CD4-positive, alpha-beta T cell treated with Interleukin-1 beta for 1 hour (primary cell): Measurements from ENCODE around the gene ERICH3.

Experiments
- DNase-seq, 2 donors: peaks; one replicate each; pipeline ENCODE4 v3.0.0-alpha.2; 2020 to 2022

ERICH3 gene

DNA sequence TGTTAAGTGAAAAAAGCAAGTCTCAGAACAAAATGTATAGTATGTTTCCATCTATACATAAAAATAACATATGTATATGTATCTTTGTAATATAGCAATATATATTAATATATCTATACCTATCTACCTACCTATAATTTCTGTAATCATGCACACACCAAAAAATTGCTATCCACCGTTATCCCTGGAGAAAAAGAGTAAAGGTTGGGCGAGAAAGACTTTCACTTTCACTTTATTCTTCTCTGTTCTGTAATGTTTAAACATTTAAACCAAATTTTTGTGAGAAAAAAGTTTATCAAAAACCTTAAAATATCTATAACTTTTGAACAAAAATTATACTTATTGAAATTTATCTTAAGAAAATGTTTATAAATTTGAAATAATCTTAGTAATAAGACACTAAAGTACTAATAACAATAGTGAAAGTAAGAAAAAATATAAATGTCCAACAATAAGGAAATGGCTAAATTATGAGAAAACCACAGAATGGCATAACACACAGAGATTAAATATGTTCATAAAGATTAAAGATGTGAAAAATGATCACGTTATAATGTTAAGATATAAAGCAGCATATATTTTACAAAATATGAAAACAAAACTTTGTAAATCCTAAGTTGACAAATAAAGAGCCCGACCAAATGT, 87.2 kb downstream of the ERICH3 start:
- no peak for DNase-seq

DNA sequence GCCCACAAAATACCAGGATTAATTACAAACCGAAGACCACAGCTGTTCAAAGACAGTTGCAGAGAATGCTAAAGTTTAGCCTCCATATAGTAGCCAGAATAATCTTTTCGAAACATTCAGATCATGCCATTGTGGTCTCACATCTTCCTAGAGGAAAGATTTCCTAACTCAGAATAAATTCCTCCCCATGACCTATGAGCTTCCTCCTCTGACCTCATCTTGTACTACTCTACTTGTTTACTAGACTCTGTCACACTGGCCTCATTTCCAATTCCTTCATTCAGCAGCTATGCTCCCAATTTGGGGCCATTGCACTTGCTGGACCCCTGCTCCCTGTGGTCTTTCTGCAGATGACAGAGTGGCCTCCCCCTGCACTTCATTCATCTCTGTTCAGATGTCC, 89.4 kb downstream of the ERICH3 start:
- no peak for DNase-seq

DNA sequence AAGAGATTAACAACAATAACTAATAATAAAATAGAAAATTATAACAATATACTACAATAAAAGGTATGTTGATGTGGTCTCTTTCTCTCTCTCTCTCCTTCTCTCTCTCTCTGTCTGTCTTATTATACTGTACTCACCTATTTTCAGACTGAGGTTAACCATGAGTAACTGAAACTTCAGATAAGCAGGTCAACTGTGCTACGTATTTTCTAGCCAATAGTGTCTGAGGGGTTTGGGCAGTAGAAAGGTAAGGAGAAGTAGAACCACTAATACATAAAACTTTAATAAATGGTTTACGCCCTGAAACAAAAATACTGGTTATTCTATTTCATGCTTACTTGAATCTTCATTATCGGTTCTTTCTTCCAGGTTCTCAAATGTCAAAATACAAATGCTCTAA, 90.2 kb downstream of the ERICH3 start:
- DNase-seq, result no peak

DNA sequence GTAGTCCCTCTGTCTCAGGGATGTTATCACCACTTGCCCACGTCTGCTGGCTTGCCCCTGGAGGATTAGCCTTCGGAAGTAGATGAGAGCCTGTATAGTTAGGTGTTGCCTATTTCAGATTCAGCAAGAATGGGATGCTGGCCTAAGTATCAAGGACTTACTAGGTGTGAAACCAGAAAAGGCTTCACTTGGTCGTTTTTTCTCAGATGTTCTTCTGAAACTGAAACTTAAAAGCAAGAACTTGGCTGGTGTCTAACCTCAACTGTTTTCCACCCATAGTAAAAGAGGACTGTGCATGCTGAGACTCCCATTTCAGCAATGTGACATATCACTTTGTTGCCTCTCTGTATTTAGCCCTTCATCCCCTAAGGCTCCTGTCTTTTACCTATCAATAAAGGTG, 94.2 kb downstream of the ERICH3 start:
- DNase-seq, result peak in 1 of 2 donors; percentile 0

DNA sequence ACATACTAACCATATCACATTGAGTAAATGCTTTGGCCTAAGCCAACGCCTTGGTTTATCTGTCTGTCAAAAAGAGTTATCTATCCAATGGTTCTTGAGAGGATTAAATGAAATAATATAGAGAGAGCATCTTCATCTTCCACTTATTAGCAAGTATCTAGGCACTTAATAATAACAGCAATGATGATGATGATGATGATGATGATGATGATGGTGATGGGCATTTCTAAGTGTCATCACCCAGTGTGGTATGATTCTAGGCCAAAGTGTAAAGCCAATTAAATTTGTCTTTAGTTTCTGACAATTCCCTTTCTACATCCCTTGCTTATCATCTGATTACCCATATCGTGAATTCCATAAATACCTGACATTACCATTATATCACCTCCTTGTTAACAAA, 95.5 kb downstream of the ERICH3 start:
- no peak for DNase-seq

DNA sequence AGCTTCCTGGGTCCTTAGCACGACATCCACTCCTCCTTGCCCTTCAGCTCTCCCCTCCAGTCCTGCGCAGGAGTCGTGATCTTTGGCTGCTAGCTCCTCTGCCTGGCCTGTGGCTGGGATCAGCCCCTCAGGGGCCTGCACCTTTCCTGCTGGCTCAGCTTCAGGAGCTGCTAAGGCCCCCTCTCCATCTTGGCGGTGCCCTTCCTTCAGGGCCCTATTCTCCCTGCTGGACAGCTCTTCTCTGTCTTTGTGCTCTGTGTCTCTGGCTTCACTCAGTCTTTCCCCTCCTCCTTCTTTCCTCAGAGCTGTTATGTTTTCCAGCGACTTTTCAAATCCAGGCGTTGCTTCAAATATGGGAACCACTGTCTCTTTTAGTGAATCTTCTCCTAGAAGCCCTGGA, 101.7 kb downstream of the ERICH3 start:
- DNase-seq, result no peak

DNA sequence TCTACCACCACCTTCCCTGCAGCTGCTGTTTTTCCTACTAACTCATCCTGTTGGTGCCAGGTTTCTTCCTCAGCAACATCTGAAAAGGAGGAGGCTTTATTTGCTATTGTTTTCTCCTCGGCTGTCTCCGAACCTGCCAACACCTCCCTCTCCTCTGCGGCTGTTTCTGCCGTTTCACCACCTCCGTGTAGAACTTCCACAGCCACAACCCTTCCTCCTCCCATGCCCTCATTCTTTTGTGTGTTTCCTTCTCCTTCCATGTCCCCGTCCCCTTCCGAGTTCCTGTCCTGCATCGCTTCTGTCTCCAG, 102.1 kb downstream of the ERICH3 start:
- no peak for DNase-seq

DNA sequence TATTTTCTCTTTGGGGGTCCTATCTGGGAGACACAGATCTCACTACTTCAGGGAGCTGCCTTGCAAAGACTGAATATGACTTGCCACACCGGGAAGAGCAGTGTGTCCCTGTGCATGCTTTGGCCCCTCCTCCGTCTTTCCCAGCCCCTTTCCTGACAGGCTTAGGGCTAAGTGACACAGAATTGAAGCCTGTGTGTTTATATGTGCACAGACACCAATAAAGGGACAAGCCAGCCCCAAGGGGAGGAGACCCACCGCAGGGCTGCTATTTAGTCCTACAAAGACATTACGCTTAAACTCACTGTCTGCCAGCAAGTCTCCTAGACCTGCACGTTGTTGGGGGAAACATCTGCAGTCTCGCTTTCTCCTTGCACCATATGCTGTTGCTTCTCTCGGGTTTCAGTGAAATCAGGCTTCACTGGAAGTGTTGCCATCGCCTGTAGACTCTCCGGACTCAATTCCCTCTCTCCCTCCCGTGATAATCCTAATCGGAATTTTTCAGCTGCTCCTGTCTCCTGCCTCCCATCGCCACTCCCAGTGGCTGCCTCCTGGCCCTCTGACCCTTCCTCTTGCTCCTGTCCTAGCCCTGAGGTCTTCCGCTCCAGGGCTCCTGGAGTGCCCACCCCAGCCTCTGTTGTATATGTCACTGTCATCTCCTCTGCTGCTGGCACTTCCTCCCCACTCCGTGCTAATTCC, 102.6 kb downstream of the ERICH3 start:
- no peak for DNase-seq

DNA sequence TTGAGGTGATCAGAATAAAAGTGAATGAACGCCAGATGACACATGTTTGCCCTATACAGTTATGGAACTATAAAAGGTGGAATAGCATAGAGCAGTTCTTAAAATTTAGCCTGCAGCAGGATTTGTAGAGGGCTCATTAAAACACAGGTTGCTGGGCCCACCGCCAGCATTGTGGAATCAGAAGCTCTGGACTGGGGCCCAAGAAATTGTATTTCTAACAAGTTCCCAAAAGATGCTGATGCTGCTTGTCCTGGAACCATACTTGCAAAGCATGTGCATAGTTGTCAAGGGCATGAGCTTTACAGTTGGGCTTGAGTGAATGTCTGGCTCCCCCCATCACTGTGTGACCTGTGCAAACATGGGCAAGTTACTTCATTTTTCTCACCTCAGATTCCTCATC, 123.7 kb downstream of the ERICH3 start:
- no peak for DNase-seq

DNA sequence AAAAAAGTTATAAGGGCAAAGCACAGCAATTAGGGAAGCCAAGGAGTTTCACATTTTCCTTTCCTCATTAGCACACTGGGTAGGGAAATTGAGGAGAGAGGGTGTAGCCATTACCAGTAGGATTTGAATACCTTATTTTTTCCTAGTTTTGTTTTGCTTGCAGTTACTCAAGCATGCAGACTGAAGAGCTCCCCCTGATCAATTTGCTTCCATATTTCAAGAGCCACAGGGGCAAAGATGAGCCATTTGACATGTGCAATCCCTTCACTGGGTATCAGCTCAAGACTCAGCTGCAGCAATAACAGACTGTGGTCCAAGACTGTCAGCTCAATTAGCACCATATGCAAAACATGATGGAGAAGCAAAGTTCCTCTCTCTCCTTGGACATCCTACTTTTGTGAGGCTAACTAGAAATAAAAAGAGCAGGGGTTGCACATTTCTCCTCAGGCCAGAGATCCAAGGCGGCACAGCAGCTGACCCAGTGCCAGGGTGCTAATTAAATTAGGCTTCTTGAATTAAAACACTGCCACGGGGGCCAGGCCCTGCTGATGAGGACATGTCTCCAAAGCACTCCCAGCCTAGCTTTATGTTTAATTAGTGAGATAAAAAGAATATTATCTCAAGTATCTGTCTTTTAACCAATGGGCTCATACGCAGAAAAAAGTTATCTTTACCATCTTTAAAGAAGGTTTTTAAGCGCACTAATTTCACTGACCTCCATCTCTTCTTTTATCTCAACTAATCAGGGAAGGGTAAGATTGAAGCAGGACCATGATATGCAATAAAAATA, 124.4 kb downstream of the ERICH3 start:
- DNase-seq, result no peak

DNA sequence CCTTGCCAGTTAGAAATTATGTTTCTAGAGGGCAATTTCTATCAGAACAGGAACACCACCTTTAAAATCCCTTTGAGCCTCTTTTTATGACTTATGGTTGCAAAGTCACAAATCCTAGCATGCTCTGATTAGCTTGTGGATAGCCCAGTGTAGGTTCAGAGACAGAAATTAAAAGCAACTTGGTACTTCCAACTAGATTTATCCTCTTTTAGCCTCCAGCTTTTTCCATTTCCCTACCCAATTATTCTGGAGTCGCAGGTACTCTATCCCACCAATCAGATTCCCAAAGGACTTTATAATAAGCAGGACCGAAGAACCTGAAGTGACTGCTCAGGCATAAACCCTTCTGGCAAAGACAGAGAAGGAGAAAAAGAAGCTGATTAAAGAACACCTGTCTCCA, 127.8 kb downstream of the ERICH3 start:
- no peak for DNase-seq

DNA sequence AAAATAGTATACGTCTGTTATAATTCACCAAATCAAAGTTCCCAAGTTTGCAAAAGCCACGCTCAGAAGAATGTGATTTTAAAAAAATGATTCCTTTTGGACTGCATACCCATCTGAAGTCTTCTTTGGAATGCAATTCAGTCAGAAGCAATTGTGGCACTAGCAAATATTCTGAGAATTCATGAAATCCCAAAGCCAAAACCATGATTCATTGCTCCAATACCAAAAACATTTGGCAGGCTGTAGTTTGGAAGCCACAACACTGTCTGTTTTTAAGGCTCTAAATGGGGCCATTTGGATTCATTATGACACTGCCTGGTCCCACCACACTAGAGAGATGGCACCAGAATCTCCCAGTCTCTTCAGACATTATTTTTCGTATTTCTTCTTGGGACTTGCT, 139.4 kb downstream of the ERICH3 start:
- DNase-seq, result no peak

DNA sequence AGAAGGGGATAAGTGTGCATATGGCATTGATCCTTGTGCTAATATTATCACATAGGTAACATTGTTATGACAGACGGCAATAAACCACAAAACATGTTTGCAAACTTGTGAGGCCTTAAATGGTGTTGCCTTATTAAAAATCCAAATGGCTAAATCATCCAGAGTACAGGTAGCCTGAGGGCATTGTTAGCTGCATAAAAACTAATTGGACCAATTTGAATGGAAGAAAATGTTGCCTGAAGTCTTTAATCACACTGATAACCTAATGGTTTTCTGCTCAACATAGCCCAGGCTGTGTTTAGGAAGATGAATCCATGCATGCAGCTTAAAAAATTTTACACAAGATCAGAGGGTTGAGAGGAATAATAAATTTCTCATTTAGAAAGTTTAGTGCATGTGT, 141.8 kb downstream of the ERICH3 start:
- no peak for DNase-seq

DNA sequence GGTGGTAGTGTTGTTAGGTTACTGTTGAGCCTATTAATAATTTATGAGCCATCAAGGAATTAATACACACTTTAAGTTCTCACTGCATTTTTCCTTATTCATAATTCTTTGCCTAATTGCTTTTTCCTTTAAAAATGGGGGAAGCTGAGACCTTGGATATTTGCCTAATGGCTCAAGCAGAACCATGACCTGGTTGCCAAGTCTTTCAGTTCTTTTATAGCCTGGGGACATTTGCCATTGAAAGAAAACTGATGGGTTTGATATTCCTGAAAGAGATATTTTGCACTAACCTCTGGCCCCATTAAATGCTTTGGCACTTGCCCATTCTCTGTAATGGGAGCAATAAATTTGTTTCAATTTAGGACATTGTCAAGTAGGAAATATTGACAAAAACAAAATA, 142.7 kb downstream of the ERICH3 start:
- DNase-seq, result no peak

DNA sequence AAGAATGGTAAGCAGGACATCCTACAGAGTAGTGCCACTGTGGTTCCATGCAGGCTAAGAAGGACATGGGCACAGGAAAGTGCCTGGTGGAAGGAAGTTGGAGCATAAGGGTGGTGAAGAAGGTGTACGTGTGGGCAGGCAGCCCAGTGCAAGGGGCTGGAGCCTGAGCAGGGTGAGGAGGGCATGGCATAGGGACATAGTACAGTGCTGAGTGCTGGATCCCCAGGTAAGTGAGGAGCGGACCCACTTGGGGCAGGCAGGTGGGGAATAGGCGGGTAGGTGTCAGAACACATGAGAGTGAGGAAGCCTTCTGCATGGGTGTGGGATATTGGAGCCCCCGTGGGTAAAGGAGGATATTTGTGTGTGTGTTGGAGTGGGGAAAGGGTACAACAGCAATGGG, 145.5 kb downstream of the ERICH3 start:
- DNase-seq, result no peak

DNA sequence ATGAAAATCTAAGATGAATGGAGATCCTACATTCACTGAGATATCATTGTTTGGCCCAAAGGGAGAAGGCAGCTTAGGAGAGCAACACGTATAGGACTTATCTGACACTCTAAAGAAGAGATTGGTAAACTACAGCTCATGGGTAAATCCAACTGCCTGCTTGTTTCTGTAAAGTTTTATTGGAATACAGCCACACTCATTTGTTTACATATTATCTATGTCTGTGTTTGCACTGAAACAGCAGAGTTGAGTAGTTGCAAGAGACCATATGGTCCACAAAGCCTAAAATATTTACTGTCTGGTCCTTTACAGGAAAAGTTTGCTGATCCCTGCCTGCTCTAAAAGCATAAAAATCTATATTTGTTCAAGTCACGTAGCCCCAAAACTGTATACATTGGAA, 146.9 kb downstream of the ERICH3 start:
- DNase-seq, result no peak

DNA sequence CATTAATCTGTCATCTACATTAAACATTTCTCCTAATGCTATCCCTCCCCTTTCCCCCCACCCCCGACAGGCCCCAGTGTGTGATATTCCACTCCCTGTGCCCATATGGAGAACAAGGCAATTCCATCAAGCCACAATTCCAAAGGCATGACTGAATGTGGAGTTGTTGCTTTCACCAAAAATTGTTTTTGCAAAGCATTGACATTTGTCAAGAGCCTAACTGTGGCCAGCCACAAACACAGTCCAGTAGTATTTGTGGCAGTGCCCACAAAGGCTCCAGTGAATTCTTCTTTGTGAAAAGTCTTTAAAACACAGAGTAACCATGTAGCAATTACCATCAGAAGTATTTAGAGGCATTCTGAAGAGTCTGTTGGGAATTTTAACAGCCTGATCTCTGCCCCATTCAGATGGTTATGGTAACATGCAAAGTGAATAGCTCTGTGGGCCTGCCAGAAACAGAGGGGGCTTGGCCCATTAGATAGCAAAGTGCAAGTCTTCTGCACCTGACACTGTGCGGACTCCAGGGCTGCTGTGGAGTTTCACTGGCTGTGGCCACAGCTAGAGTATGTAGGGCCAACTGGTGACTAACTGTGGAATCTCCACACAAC, 149.6 kb downstream of the ERICH3 start:
- DNase-seq, result no peak

DNA sequence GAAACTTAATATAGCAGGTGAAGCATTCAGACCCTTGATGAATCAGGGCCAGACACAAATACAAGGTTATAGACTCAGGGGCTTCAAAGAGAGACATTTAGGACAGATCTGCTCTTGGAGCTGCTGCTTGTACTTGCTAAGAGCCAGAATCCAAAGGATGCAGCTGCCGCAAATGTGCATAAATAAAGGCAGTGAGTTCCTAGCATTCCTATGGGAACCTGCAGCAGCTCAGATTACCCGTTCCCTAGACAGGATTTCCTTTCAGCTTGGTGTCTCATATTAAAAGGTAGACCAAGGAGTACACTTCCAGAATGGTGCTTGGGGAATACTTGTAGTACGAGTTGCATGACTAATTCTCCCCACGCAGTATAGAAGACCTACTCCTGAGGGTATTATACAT, 151.4 kb downstream of the ERICH3 start:
- no peak for DNase-seq
